ENCODE results near the gene RPTOR.
"Not testable (repeated sequence)": the region's sequence is repeated elsewhere in the genome, so short reads cannot be mapped to it uniquely, and the experiment has no call there.

RPTOR gene

DNA sequence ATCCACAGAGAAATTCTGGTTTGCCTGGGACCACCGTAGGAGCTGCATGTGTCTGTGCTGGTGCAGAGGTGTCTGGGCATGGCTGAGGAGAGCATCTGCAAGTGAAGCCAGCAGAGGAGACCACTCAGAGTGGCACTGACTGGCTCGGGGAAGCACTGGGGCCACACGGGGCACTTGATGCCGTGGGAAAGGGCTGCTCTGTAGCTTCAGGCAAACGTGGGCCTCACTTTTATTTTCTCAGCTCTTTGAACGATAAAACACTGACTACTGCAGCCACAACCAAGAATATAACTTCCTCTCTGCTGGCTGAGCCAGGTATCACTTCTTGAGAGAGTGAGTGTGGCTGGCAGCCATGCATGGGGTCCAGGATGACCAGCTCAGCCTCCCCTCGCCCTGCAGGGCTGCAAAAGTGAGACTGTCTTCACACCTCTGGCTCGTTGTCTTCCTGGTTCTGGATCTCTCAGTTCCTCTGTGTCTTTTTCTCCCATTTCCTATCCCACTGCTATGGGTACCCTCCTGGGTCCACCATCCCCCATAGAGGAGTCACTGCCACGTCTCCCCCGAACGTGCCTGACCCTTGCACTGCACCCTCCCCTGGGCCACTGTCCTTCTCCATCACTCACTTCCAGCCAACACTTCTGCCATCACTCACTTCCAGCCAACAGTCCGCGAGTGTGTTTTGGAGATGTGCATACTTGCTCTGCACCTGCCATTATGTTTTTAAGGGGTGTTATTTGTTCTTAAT lies 245.6 kb downstream of the RPTOR start:
- no peak for DNase-seq

DNA sequence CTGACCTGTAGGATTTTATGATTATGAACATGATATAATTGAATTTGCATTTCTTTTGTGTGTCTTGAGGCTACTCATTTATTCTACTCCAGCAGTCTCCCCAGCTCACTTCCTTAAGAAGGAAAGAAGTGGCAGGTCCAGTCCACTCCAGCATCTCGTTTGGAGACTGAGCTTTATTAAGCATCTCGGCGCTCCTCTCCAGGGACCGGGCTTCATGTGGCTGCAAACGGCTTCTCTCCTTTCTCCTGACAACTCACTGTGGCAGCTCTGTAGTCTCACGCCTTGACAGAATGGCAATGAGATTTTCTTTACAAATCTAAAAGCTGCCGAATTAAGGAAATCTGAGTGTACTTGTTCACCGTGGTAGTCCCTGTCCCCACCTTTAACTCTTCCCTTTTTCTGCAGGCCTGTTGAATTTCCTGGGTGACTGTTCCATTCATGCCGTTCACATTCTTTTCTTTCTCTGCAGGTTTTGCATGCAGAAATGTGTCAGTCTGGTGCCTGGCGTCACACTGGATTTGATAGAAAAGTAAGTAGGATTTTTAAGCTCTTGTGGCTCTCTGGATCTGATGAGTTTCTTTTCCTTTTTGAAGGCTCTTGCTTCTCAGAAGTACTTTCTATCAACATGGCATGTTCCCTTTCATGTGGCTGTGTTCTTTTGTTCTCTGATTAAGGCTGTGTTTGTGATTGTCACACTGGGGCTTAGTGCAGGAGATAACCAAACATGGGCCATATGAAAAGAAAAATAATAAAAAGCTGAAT lies 246.5 kb downstream of the RPTOR start:
- DNase-seq = no peak

DNA sequence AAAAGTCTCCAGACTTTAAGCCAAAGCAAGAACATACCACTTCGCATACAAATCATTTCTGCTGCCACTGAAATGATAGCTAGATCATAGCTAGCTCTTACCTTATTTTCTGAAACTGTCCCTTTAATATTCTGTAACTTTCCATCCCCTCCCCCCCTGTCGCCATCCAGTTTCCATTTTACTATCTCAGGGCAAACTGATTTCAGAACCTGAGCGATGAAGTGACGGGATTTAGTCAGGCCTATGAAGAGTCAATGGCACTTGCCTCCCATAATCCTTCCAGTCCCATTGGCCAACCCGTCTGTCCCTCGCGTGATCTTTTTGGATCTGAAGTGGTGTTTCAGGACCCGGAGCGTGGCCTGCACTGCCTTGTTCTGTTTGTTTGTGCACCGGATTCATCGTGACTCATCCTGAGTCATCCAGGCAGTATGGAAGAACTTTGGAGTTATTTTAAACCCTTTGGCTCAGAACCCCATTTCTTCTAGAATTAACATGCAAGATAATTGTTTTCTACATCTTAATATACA lies 247.2 kb downstream of the RPTOR start:
- DNase-seq = no peak

DNA sequence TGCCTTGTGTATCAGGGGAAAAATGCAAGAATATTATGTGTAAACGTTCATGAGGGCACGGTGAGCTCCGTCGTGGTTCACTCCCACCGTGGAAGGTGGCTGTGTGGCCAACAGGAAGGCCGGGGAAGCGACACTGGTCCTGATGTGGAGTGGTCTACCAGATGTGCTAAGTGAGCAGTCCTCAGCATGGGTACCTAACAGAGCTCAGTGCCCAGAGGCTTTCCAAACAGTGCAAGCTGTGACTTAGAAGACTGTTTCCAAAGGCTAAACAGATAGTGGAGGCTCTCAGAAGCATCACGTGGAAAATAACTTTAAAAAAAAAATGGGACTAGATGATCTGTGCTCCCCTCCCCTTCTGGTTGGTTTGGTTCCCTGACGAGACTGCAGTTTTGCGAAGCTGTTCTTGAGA lies 247.7 kb downstream of the RPTOR start:
- DNase-seq = no peak

DNA sequence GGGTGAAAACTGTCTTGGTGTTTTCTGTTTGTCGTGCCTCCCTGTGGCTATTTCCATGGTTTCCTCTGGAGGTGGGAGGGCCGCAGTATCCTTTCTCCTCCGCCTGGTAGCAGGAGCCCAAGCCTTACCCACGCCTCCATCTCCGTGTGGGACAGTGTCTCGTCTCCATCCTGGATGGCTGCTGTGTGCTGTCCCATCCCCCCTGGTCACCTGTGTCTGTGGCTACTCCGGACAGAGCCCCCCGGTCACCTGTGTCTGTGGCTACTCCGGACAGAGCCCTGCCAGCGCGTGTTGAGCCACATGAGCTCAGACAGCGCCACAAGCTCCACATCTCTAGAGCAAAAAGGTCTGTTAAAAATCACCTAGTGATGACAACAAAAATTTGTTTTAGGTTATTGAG lies 248.8 kb downstream of the RPTOR start:
- DNase-seq = no peak

DNA sequence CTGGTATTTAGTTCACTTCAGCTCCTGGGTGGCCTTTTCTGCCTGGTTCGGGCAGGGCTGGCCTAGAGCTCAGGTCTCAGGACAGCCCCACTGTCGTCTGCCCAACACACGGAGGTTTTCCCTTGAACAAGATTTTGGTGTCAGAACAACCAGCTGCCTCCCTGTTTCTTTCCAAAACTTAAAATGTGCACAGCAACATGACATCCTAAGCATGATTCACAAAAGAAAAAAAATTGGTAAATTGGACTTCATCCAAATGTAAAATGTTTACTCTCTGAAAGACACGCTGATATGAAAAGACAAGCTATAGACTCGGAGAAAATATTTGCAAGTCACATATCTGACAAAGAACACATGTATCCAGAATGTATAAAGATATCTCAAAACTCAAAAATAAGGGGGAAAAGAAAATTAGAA lies 249.2 kb downstream of the RPTOR start:
- DNase-seq = no peak

DNA sequence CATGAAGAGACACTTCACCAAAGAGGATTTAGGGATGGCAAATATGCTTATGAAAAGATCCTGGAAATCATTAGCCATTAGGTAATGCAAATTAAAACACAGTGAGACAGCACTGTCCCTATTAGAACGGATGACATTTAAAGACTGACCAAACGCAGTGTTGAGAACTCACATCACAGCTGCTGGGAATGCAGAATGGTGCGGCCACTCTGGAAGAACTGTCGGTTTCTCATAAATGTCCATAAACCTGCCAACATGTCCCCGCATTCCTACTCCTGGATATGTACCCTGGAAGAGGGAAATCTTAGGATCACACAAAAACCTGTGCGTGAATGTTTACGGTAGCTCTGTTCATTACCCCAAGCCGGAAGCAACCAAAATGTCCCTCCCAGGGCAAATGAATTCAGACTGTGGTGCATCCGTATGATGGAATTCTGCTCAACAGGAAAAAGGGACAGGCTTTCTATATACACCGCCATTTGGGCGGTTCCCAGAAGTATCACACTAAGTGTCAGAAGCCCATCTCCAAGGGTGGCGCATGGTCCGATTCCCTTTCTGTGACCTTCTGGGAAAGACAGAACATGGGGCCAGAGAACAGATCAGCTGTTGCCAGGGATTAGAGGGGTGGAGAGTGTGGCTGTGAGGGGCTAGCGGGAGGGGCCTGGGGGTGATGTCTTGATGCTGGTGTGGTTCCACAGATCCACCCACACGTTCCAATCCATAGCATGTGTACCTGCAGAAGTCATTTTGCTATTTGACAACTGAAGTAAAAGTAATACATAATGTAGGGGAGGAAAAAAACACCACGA lies 249.8 kb downstream of the RPTOR start:
- DNase-seq = no peak

DNA sequence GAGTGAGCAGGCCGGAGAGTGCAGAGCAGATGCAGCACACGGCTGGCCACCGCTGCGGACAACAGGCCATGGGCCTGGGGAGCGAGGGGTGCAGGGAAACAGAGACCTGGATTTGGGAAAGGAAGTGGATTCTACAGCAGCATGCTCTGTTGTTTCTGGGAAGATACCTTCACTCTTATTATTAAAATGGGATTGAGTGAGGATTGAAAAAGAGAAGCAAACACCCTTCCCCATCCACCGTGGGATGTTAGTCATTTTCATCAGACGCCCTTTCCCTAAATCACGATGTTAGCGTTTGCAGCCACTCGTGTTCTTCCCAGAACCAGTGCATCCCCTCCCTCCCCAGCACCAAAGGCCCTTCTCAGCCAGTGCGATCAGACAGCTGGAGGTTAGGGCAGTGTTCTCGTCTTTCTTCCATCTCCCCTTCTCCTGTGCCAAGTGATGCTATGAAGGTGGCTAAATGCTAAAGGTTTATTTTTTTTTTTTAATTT lies 250.5 kb downstream of the RPTOR start:
- no peak for DNase-seq

DNA sequence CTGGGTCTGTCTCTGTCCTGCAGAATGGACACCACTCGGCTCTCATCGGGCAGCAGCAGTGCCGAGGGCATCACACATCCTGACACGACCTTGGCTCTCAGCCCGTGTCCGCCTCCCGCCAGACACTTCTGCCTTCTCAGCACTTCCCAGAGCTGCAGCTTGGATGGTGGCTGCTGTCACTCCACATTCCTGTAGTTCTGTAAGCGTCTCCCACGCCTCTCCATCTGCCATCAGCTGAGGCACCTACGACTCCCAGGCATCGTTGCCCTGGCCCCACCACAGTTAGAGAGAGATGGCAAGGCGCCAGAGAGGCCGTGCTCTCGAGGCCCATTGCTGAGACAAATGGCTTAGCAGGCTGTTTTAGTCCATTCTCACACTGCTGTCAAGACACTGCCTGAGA lies 251.1 kb downstream of the RPTOR start:
- no peak for DNase-seq

DNA sequence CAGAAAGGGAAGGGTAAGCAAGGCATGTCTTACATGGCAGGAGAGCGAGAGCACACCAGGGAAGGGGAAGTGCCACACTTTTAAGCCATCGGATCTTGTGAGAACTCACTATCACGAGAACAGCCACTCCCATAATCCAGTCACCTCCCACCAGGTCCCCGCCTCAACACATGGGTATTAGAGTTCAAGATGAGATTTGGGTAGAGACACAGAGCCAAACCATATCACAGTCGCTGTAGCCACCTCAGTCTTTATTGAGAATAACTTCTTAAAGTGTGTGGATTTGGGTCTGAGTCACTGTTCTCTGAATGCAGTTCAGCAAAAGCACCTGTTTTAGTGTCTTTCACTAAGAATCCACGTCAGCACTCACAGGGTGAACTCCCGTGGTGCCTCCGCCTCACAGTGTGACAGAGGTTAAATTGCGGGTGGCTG lies 251.8 kb downstream of the RPTOR start:
- DNase-seq = no peak

DNA sequence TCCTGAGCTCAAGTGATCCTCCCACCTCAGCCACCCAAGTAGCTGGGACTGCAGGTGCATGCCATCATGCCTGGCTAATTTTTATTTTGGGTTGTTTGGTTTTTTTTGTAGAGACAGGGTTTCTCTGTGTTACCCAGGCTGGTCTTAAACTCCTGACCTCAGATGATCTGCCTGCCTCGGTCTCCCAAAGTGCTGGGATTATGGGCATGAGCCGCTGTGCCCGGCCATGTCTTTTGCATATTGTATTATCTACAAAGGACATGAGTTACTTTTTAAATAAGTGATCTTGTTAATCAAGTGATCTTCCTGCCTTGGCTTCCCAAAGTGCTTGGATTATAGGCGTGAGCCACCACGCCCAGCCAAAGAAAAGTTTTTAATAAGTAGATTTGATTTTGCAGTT lies 252.6 kb downstream of the RPTOR start:
- not testable (repeated sequence) for DNase-seq

DNA sequence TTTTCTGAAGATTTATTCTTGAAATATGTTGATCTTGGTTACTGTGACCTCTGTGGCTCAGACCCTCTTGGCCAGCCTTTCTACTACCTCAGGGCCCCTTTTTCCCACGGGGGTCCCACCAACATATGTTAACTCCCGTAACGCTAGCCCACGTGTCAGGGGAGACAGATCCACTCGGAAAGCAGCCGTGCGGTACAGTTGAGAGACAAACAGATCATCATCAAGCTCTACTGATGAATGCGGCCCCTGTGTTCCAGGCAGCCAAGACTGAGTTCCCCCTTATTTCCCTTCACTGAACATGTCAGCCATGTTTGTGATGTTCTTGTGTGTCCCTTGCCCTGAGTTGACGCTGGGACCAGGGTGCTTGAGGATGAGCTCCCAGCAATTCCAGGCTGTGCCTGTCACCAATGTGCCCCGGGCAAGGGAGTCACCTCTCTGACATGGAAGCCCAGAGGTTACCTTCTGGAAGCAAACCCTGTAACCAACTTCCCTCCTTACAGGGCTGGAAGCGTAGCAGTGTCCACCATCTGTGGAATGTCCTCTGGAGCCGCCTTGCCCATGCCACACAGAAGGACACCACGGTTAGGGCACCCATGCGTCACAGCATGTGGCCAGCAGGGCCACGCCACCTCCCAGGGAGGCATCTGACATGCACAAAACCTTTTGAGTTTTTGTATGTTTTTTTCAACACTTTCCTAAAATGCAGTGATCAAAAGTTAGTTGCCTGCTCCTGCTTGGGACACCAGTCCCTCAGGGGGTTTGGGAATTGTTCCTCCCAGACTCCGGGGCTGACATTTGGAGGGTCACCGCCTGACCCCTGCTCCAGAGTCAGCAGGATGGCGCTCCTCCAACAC lies 253.3 kb downstream of the RPTOR start:
- no peak for DNase-seq

DNA sequence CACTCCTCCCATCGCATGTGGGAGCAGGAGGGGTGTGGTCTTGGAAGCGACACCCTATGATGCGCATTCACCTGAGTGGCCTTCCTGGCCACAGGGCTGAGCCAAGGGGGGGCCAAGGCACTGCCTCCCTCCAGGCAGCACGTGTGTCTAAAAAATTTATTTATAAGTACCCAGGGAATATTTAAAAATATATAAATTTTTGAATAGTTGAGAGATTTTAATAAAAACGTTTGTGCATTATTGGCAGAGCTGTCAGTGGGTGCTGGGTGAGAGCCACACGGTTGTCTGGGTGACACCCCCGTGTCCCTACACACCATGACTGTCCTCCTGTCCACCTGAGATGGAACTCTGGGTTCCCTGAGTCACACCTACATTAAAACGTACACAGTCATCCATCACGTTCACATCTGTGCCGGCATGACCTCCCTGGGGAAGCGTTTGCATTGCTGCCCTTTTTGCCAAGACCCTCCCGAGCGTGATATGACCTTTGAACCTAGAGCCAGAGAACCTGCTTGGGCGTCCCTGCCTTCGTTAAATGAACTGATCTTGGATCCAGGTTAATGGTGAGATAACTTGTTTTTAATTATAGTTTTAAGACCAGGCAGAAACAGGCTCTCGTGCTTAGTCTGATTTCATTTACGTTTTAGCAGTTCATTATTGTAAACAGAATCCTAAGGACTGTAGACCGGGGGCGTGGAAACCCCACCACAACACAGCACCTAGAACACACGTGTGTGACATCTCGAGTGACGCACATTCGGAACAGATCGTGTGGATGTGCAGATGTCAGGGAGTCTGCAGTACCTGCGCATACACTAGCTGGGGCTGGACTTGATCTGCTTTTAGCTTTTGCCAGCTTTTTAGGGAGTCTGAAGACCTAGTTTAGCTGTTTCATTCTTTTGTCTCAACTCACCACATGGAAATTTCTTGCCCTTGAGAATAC lies 254.2 kb downstream of the RPTOR start:
- no peak for DNase-seq

DNA sequence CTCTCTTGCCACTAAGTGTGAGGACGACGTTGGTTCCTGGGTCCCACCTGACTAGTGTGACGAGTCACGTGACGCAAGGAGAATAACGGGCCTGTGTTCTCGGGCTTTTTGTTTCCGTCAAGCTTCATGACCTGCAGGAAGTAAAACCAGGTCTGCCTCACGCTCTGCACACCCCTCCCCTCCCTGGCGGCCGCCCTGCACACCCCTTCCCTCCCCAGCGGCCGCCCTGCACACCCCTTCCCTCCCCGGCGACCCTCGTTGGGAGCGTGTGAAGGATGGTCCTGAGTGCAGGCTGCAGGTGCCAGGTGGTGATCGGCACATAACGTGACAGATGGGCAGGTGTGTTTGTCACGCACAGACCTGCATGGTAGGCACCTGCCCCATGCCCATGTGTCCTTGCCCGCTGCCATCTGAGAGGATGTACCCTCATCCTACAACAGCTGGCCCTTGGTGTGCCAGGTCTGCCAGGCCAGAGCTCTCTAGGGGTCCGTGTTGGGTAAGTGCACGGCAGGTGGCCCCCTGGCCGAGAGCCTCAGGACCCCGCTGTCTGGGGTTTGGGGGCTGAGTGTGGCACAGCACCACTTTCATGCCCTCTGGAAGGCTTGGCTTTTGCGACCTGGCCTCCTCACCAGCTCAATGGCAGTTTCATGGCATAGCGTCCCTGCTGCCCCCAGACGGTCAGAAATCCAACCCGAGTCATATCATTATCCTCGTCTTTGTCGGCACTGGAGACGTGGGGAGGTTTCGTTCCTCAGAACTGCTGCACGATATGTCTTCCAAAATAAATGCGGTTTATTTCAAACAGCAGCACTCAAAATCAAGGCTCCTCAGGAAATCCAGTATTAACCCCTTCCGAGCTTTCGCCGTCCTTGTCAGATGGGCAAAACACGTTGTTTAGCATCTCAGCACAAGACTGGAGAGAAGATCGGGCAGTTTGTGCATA lies 255.2 kb downstream of the RPTOR start:
- no peak for DNase-seq

DNA sequence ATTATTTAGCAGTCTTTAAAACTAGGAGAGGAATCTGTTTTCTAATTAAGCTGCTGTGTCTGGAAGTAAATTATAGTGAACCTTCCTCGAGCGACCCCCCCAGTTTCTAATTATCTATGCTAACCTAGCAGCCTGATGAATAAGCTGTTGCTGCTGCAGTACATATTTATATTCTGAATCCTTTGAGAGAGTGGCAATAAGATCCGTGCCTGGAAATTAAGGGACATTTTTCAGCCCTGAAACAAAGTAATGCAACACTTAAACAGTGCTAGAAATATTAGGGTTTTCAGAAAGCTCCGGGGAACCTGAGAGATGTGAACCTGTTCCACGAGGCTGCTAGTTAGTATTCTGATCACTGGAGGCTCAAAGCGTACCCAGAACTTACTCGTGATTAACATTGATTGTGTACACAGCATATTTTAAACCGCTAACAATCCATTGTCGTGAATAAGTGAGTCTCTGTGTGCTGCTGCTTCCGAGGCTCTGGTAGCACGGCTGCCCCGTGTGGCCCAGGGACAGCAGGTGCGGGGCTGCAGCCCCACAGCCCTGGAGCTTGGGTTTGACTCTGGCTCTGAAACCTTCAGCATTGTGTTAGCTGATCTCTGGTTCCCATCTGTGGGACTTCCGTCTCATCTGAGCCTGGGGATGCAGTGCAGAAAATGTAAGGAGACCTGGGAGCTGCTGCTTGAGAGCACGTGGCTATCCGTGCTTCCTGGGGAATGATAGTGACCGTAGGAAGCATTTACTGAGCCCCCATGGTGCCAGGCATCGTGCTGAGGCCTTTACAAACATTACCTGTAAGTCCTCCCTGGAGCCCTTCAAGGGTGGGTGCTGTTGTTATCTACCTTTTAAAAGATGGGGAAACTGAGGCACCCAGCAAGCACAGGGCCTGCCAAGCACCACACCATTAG lies 256.1 kb downstream of the RPTOR start:
- no peak for DNase-seq

DNA sequence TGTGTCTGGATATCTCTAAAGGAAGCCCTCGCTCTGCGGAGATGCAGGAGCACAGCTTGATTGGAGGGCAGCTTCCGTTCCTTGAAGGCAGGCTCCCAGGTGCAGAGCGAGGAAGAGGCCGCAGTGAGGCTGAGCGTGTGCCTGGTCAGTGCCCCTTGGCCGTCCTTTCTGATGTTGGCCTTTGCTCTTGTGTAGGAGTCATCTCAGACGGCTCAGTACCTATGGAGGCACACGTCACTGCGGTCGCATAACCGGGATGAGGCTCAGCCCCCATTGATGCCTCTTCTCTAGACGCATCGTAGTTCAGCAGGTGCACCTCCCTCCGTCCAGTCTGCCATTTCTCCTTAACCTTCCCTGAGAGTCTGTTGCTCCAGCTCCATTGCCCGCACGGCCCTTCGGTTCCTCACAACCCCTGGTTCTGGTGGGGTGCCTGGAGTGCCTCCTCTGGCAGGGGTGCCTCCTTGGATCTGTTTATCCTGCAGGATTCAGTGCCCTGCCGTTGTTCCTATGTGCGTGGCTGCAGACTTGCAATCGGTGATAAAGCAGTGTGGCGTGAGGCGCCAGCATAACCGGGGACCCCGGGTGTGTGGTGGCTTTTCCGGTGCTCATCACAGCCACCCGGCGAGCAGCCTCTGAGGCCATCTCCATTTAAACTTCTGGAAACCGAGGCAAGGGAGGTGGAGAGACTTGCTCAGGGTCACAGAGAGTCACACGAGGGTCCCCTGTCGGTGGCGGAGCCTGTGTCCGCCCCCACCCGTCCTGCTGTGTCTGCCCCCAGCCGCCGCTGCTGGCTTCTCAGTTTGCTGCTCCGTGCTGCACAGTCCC lies 258.2 kb downstream of the RPTOR start:
- DNase-seq = no peak
